ENCODE results near the gene STK10.

Gene STK10

GRCh38 chr5:171997011-171997410 lies 191.0 kb downstream of the STK10 start:
- TF ChIP-seq CTCF (IDR thresholded peaks at IDR 0.05): no peak
- no peak overlapping the region for H3K27ac ChIP-seq
- no peak overlapping the region for H3K4me3 ChIP-seq
- no peak for DNase-seq (ENCODE audit: low spot score)

- TF ChIP-seq CTCF (IDR thresholded peaks at IDR 0.05): no peak
- Histone ChIP-seq H3K4me3 (no peak overlapping the region), H3K27ac (no peak overlapping the region)
- no peak for DNase-seq (ENCODE audit: low spot score)
Measured at GRCh38 chr5:171992813-171993212, 195.2 kb downstream of the STK10 start.

- TF ChIP-seq CTCF (IDR thresholded peaks at IDR 0.05): no peak
- DNase-seq (ENCODE audit: low spot score): no peak
- no peak overlapping the region for H3K4me3 ChIP-seq
- H3K27ac ChIP-seq: no peak overlapping the region
Measured at GRCh38 chr5:171992305-171992704, 195.7 kb downstream of the STK10 start.
